BJ (cell line): ENCODE measurements around the gene AP1S1. TPM values are rescaled to one million over a fixed set of nuclear protein-coding genes. Genes with fewer than 3 reads are reported as not detected.

ENCODE experiments used
- CTCF ChIA-PET: fragments of 350-600 bp; formaldehyde crosslinking; extraction: SDS; loops from one replicate; lab custom pipeline; 2021; ENCODE audit warnings: antibody characterized with exemption, inconsistent platforms; lab: Yijun Ruan, JAX
- POLR2A ChIA-PET: fragments of 300-600 bp; sonication (Branson Sonifier 250); formaldehyde crosslinking; extraction: SDS; loops from one replicate; lab custom pipeline; 2021; ENCODE audit warnings: antibody characterized with exemption; lab: Charles Lee
- DNase-seq: peaks from one replicate; pipeline ENCODE4 v3.0.0-alpha.2; 2011; ENCODE audit warnings: low read depth
- H3K27me3 ChIP-seq: 2 replicates; pipeline ENCODE4 v1.6.0; 2011; ENCODE audit warnings: low read length; ENCODE audit not compliant: control insufficient read depth, insufficient read depth
- H3K36me3 ChIP-seq: 2 replicates; pipeline ENCODE4 v1.5.1; 2011; ENCODE audit warnings: low read length; ENCODE audit not compliant: control insufficient read depth, insufficient read depth
- H3K4me3 ChIP-seq: 2 replicates; pipeline ENCODE4 v1.5.1; 2011; ENCODE audit warnings: low read depth, mild to moderate bottlenecking, control low read depth, low read length
- polyA plus RNA-seq: library from polyadenylated mRNA; depleted of rRNA; stranded (reverse); fragments of >200 nt; gene quantifications from 2 replicates; pipeline ENCODE4 v1.2.3, GENCODE V29; 2011
- TF ChIP-seq, protein P1 (sequence below): IDR thresholded peaks from 2 replicates; pipeline ENCODE4 v1.5.1; 2011; ENCODE audit warnings: low read depth, mild to moderate bottlenecking, control low read depth, inconsistent platforms, low read length, moderate library complexity; ENCODE audit not compliant: insufficient read depth

Gene AP1S1
- polyA plus RNA-seq, 1 experiment = 270 TPM

GRCh38 chr7:101169838-101170551, 15.7 kb downstream of the AP1S1 start:
- H3K27me3 ChIP-seq = peaks cover 46% of the 10 kb centered on the region
- POLR2A ChIA-PET = no interaction called here
- no peak overlapping the region for H3K4me3 ChIP-seq

DNA sequence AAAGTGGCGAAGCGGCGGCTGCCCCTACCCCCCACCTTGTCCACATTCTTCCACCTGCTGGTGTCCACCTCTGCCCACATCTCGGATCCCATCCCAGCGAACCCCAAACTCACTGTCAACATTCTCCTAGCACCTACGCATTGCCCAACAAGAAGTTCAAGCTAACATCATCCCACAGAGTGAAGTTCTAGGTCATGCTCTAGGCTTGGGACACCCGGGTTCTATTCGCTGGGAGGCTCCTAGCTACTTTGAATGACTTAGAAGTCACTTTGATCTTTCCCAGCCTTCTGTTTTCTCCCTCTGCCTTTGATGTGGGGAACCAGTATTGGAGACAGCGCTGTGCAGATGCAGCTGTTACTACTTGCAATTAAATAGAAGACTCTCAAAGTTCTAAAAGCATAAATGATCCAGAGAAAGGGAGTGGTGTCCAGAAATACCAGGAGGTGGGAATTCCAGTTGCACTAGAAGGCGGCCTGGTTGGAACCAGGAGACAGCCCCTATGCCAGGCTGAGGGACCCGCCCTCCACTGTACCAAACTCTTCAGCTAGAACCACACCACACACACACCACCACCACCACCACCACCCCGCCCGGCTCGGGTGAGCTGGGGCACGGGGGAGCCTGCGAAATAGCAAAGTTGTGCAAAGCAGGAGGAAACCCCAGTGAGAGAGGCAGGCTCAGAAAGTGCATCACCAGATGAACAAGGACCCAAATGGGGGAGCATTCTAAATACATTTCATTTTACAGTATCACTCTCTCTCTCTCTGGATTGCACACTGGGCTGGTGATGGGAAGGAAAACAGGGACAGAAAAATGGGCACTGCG, 16.6 kb downstream of the AP1S1 start:
- H3K27me3 ChIP-seq = peaks cover 52% of the 10 kb centered on the region
- POLR2A ChIA-PET = no interaction called here
- TF ChIP-seq, protein P1, sequence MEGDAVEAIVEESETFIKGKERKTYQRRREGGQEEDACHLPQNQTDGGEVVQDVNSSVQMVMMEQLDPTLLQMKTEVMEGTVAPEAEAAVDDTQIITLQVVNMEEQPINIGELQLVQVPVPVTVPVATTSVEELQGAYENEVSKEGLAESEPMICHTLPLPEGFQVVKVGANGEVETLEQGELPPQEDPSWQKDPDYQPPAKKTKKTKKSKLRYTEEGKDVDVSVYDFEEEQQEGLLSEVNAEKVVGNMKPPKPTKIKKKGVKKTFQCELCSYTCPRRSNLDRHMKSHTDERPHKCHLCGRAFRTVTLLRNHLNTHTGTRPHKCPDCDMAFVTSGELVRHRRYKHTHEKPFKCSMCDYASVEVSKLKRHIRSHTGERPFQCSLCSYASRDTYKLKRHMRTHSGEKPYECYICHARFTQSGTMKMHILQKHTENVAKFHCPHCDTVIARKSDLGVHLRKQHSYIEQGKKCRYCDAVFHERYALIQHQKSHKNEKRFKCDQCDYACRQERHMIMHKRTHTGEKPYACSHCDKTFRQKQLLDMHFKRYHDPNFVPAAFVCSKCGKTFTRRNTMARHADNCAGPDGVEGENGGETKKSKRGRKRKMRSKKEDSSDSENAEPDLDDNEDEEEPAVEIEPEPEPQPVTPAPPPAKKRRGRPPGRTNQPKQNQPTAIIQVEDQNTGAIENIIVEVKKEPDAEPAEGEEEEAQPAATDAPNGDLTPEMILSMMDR = no peak
- no peak overlapping the region for H3K4me3 ChIP-seq
- CTCF ChIA-PET = interaction anchor here (0.6 to 3.0 kb wide), 20 partner anchors 7 to 195 kb away, joined by 3 to 31 read pairs (median 3); partner anchors contain the start of genes AP1S1, PLOD3 and ZNHIT1
- H3K36me3 ChIP-seq = no peaks in the 10 kb centered on the region
- no peak for DNase-seq

More at GRCh38 chr7:101169838-101170551, 15.7 kb downstream of the AP1S1 start:
- no peaks in the 10 kb centered on the region for H3K36me3 ChIP-seq
- TF ChIP-seq, protein P1 = peak; percentile 95
- DNase-seq = no peak
- CTCF ChIA-PET = interaction anchor here (0.6 to 3.0 kb wide), 13 partner anchors 8 to 111 kb away, joined by 3 to 31 read pairs (median 4); partner anchors contain the start of gene AP1S1

GRCh38 chr7:101171442-101171837, 17.2 kb downstream of the AP1S1 start:
- Histone ChIP-seq H3K4me3 (no peak overlapping the region), H3K27me3 (peaks cover 52% of the 10 kb centered on the region), H3K36me3 (no peaks in the 10 kb centered on the region)
- CTCF ChIA-PET = interaction anchor here (0.6 to 3.0 kb wide), 10 partner anchors 22 to 196 kb away, joined by 3 to 31 read pairs (median 7); partner anchors contain the start of genes PLOD3 and ZNHIT1
- no peak for DNase-seq
- TF ChIP-seq, protein P1 = peak; percentile 46
- POLR2A ChIA-PET = no interaction called here

- no peak for DNase-seq
- H3K36me3 ChIP-seq = no peaks in the 10 kb centered on the region
- H3K27me3 ChIP-seq = peaks cover 54% of the 10 kb centered on the region
- POLR2A ChIA-PET = no interaction called here
- no peak overlapping the region for H3K4me3 ChIP-seq
- CTCF ChIA-PET = interaction anchor here (0.6 to 3.0 kb wide), 10 partner anchors 20 to 197 kb away, joined by 3 to 31 read pairs (median 8); partner anchors contain the start of genes PLOD3 and ZNHIT1
- TF ChIP-seq, protein P1 = no peak
Observed at GRCh38 chr7:101172005-101172853, 18.0 kb downstream of the AP1S1 start.
